H1 (cell line): ENCODE measurements around the gene MPDU1. TPM values are rescaled to one million over a fixed set of nuclear protein-coding genes. Genes with fewer than 3 reads are reported as not detected.

Experiments
- ASH2L ChIP-seq: fragments of 200-600, 300-600 bp; sonication (generic); IDR thresholded peaks from one replicate; pipeline ENCODE4 v1.7.1; 2017; ENCODE audit warnings: low read length
- ATF3 ChIP-seq: IDR thresholded peaks from 2 replicates; pipeline ENCODE4 v1.6.1; 2011; ENCODE audit warnings: low read depth, mild to moderate bottlenecking, low read length; ENCODE audit not compliant: insufficient read depth
- CBX8 ChIP-seq: fragments of 300-800, 300-1000 bp; sonication (generic); IDR thresholded peaks from 2 replicates; pipeline ENCODE4 v1.7.1; 2016; ENCODE audit warnings: low read depth, low read length, borderline replicate concordance
- CHD1 ChIP-seq: IDR thresholded peaks from 2 replicates; pipeline ENCODE4 v1.6.1; 2012; ENCODE audit warnings: low read depth, low read length, improper control_type of control experiment
- CTBP2 ChIP-seq: IDR thresholded peaks from 2 replicates; pipeline ENCODE4 v1.7.0; 2011; ENCODE audit warnings: borderline replicate concordance, mild to moderate bottlenecking, moderate library complexity, mixed read lengths, low read length; ENCODE audit not compliant: insufficient read depth, insufficient read length
- CTCF ChIP-seq, 3 experiments: IDR thresholded peaks; 1 replicate in 2 of 3; 2 replicates in 1 of 3; pipeline versions ENCODE4 v1.5.1 to v1.6.1; 2011; ENCODE audit warnings: low read length in 3 of 3, mild to moderate bottlenecking in 3 of 3, inconsistent platforms in 2 of 3, low read depth in 1 of 3, moderate library complexity in 1 of 3; ENCODE audit not compliant: insufficient read depth in 1 of 3; ENCODE audit errors: control extremely low read depth in 1 of 3
- E2F6 ChIP-seq: IDR thresholded peaks from 2 replicates; pipeline ENCODE4 v1.6.1; 2012; ENCODE audit warnings: inconsistent platforms
- GTF2F1 ChIP-seq: IDR thresholded peaks from 2 replicates; pipeline ENCODE4 v1.6.1; 2012; ENCODE audit warnings: low read depth, low read length, improper control_type of control experiment, borderline replicate concordance
- HDAC2 ChIP-seq, 2 experiments: fragments of 300-600 bp in 1 of 2; sonication (generic) in 1 of 2; IDR thresholded peaks; 2 replicates each; pipeline ENCODE4 v1.6.1; 2011 to 2012; ENCODE audit warnings: low read depth in 2 of 2, low read length in 2 of 2, mild to moderate bottlenecking in 2 of 2, moderate library complexity in 2 of 2, borderline replicate concordance in 1 of 2, inconsistent platforms in 1 of 2
- JUN ChIP-seq: IDR thresholded peaks from 2 replicates; pipeline ENCODE4 v1.6.1; 2011; ENCODE audit warnings: low read depth, mild to moderate bottlenecking, improper control_type of control experiment, low read length
- KDM4A ChIP-seq: IDR thresholded peaks from one replicate; pipeline ENCODE4 v1.7.1; 2012; ENCODE audit warnings: low read depth, mild to moderate bottlenecking, moderate library complexity, low read length, inconsistent platforms; ENCODE audit not compliant: severe bottlenecking
- PHF8 ChIP-seq: fragments of 200-600 bp; sonication (generic); conservative IDR thresholded peaks from 2 replicates; pipeline ENCODE4 v1.7.1; 2012; ENCODE audit warnings: low read depth, mild to moderate bottlenecking, inconsistent platforms, low read length, moderate library complexity
- POLR2A ChIP-seq, 2 experiments: IDR thresholded peaks; 1 replicate in 1 of 2; 2 replicates in 1 of 2; pipeline ENCODE4 v1.6.1; 2011; ENCODE audit warnings: low read depth in 2 of 2, low read length in 2 of 2, mild to moderate bottlenecking in 2 of 2; ENCODE audit errors: control extremely low read depth in 1 of 2
- SIRT6 ChIP-seq: IDR thresholded peaks from one replicate; pipeline ENCODE4 v1.7.1; 2012; ENCODE audit warnings: low read length, inconsistent platforms
- SIX5 ChIP-seq: IDR thresholded peaks from 2 replicates; pipeline ENCODE4 v1.6.1; 2011; ENCODE audit warnings: mild to moderate bottlenecking, low read depth, low read length
- SP4 ChIP-seq: IDR thresholded peaks from 2 replicates; pipeline ENCODE4 v1.6.1; 2012; ENCODE audit warnings: low read length, inconsistent platforms
- SRF ChIP-seq: IDR thresholded peaks from 2 replicates; pipeline ENCODE4 v1.6.1; 2011; ENCODE audit warnings: mild to moderate bottlenecking, low read depth, low read length, moderate library complexity
- TEAD4 ChIP-seq: IDR thresholded peaks from 2 replicates; pipeline ENCODE4 v1.6.1; 2012; ENCODE audit warnings: low read depth, low read length, inconsistent platforms, mixed read lengths
- USF2 ChIP-seq: IDR thresholded peaks from 2 replicates; pipeline ENCODE4 v1.6.1; 2011; ENCODE audit warnings: low read length, improper control_type of control experiment
- polyA plus RNA-seq, 7 experiments: library from polyadenylated mRNA; depleted of rRNA in 3 of 7; stranded (reverse) in 5 of 7; unstranded in 2 of 7; fragments of >200 nt in 5 of 7; fragments of 200-250 nt in 2 of 7; gene quantifications; 1 replicate in 5 of 7; 2 replicates in 1 of 7; 4 replicates in 1 of 7; pipeline versions ENCODE4 v1.2.1 to v1.2.3, GENCODE V29; 2011 to 2013; ENCODE audit warnings: missing spikeins in 2 of 7, mixed read lengths in 2 of 7
- total RNA-seq: library from RNA; stranded (reverse); fragmentation: NEBNext Ultra II Directional; extraction: Animal tissue kit (Norgen Biotek cat#: 25700); gene quantifications from 2 replicates; pipeline ENCODE4 v1.2.1, GENCODE V29; 2021

The MPDU1 gene
- total and polyA plus RNA-seq, 2 of the 8 experiments (the other 6 are each of a cell fraction or from before 2014, with no cell fraction given), result 63.2 to 142 TPM

- no peak for TF ChIP-seq JUN
- peak; percentile 43 for TF ChIP-seq KDM4A
- peak; percentile 72 for TF ChIP-seq ASH2L
- no peak for TF ChIP-seq ATF3
- TF ChIP-seq CBX8, result no peak
- no peak for TF ChIP-seq CTCF (IDR thresholded peaks at IDR 0.05; ENCODE audit: control extremely low read depth in 1 of 3, insufficient read depth in 1 of 3, low read depth in 1 of 3, low read length in 3 of 3)
- no peak for TF ChIP-seq CHD1
- no peak for TF ChIP-seq SP4
- no peak for TF ChIP-seq GTF2F1
- no peak for TF ChIP-seq SRF
- TF ChIP-seq TEAD4, result peak; percentile 82
- no peak for TF ChIP-seq E2F6
- TF ChIP-seq USF2, result no peak
- peak in 1 of 2 experiments; percentile 6; a peak in 1 of 4 replicates for TF ChIP-seq HDAC2 (IDR thresholded peaks at IDR 0.05; ENCODE audit: borderline replicate concordance in 1 of 2, low read depth in 2 of 2, low read length in 2 of 2)
- no peak for TF ChIP-seq SIX5
- TF ChIP-seq SIRT6, result no peak
- TF ChIP-seq POLR2A (IDR thresholded peaks at IDR 0.05; ENCODE audit: control extremely low read depth in 1 of 2, low read depth in 2 of 2, low read length in 2 of 2), result peak in 1 of 2 experiments; percentile 75; a peak in 2 of 3 replicates
- peak; percentile 72 for TF ChIP-seq PHF8
- TF ChIP-seq CTBP2, result no peak
Measured at GRCh38 chr17:7627250-7628121, 43.8 kb downstream of the MPDU1 start, which contains the start of gene SAT2 (continued).
